ENCODE data around the gene DCTN3. TPM values are rescaled to one million over a fixed set of nuclear protein-coding genes. Genes with fewer than 3 reads are reported as not detected.

DCTN3 gene
- total and polyA plus RNA-seq, 2 experiments from 2014 or later = 12.9 to 17.9 TPM

DNA sequence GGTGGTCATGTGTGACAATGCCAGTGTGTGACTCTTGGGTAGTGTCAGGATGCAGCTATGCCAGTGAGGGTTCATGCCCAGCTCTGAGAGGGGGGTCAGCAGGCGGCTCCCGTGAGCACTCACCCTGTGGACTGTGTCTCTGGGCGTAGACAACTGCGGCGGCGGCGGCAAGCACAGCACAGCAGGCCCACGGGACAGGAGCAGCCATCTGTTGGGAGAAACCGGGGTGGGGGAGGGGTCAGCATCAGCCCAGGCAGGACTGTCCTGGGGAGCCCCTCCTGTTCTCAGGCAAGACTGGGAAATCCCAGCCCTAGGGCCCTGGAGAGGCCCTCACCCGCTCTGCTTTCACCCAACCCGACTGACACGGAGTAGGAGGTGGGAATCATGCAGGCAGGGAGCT, 51.5 kb downstream of the DCTN3 start (continued):
- TF ChIP-seq, protein P1, sequence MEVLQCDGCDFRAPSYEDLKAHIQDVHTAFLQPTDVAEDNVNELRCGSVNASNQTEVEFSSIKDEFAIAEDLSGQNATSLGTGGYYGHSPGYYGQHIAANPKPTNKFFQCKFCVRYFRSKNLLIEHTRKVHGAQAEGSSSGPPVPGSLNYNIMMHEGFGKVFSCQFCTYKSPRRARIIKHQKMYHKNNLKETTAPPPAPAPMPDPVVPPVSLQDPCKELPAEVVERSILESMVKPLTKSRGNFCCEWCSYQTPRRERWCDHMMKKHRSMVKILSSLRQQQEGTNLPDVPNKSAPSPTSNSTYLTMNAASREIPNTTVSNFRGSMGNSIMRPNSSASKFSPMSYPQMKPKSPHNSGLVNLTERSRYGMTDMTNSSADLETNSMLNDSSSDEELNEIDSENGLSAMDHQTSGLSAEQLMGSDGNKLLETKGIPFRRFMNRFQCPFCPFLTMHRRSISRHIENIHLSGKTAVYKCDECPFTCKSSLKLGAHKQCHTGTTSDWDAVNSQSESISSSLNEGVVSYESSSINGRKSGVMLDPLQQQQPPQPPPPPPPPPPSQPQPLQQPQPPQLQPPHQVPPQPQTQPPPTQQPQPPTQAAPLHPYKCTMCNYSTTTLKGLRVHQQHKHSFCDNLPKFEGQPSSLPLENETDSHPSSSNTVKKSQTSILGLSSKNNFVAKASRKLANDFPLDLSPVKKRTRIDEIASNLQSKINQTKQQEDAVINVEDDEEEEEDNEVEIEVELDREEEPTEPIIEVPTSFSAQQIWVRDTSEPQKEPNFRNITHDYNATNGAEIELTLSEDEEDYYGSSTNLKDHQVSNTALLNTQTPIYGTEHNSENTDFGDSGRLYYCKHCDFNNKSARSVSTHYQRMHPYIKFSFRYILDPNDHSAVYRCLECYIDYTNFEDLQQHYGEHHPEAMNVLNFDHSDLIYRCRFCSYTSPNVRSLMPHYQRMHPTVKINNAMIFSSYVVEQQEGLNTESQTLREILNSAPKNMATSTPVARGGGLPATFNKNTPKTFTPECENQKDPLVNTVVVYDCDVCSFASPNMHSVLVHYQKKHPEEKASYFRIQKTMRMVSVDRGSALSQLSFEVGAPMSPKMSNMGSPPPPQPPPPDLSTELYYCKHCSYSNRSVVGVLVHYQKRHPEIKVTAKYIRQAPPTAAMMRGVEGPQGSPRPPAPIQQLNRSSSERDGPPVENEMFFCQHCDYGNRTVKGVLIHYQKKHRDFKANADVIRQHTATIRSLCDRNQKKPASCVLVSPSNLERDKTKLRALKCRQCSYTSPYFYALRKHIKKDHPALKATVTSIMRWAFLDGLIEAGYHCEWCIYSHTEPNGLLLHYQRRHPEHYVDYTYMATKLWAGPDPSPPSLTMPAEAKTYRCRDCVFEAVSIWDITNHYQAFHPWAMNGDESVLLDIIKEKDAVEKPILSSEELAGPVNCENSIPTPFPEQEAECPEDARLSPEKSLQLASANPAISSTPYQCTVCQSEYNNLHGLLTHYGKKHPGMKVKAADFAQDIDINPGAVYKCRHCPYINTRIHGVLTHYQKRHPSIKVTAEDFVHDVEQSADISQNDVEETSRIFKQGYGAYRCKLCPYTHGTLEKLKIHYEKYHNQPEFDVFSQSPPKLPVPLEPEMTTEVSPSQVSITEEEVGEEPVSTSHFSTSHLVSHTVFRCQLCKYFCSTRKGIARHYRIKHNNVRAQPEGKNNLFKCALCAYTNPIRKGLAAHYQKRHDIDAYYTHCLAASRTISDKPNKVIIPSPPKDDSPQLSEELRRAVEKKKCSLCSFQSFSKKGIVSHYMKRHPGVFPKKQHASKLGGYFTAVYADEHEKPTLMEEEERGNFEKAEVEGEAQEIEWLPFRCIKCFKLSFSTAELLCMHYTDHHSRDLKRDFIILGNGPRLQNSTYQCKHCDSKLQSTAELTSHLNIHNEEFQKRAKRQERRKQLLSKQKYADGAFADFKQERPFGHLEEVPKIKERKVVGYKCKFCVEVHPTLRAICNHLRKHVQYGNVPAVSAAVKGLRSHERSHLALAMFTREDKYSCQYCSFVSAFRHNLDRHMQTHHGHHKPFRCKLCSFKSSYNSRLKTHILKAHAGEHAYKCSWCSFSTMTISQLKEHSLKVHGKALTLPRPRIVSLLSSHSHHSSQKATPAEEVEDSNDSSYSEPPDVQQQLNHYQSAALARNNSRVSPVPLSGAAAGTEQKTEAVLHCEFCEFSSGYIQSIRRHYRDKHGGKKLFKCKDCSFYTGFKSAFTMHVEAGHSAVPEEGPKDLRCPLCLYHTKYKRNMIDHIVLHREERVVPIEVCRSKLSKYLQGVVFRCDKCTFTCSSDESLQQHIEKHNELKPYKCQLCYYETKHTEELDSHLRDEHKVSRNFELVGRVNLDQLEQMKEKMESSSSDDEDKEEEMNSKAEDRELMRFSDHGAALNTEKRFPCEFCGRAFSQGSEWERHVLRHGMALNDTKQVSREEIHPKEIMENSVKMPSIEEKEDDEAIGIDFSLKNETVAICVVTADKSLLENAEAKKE (CRISPR knock-in tag; IDR thresholded peaks at IDR 0.05) = no peak
- TF ChIP-seq STAT1 (IDR thresholded peaks at IDR 0.05; ENCODE audit: unreplicated experiment) = no peak
- no peak for TF ChIP-seq EZH2phosphoT487 (IDR thresholded peaks at IDR 0.05; ENCODE audit: unreplicated experiment)

DNA sequence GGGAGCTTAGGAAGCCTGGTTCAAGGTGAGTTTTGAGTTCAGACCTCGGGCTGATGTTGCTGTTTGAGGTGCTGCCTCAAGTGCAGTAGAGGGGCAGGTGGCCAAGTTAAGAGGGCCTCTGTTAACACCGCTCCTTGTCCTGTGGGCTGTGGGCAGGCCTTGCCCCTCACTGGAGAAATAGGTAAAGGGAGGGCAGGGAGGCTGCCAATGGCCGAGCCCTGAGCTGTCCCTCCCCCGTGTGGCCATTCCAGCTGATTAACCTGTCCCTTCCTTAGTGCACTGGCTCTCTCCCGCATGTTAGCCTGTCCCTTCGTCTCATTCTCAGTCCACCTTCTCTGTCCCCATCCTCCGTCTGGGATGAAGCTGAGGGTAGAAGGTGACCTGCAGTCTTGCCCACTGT, 52.2 kb downstream of the DCTN3 start:
- Histone ChIP-seq H3K27ac (ENCODE audit: low read depth) (no peak overlapping the region), H4K20me1 (replicated peaks; ENCODE audit: insufficient read depth) (no peaks in the 10 kb centered on the region; the same call in 1 of the 2 replicates), H3K4me2 (no peak overlapping the region), H3F3A (replicated peaks; ENCODE audit: low read depth) (no peaks in the 10 kb centered on the region), H3K27me3 (ENCODE audit: insufficient read depth) (no peaks in the 10 kb centered on the region), H3K79me2 (replicated peaks; ENCODE audit: insufficient read depth) (no peaks in the 10 kb centered on the region), H2AFZ (no peak overlapping the region), H3K4me1 (ENCODE audit: insufficient read depth) (peaks cover 16% of the 10 kb centered on the region; the same call in 1 of the 2 replicates), H3K9me2 (ENCODE audit: insufficient read depth) (no peaks in the 10 kb centered on the region), H3K36me3 (ENCODE audit: insufficient read depth) (no peaks in the 10 kb centered on the region), H3K4me3 (no peak overlapping the region)
- H3K4me1 Mint-ChIP-seq = peaks cover 48% of the 10 kb centered on the region
- no peaks in the 10 kb centered on the region; the same call in 2 of the 3 replicates for H3K36me3 Mint-ChIP-seq (ENCODE audit: low read depth)
- no peak overlapping the region for H3K27ac Mint-ChIP-seq
- ATAC-seq (no peak; the same call in 2 of the 3 replicates), DNase-seq (ENCODE audit: low spot score) (no peak)
- H3K27me3 Mint-ChIP-seq (ENCODE audit: insufficient read depth, low read depth, poor library complexity) = peaks cover 26% of the 10 kb centered on the region
- no peak overlapping the region for H3K4me3 Mint-ChIP-seq
- H3K9me3 Mint-ChIP-seq = no peaks in the 10 kb centered on the region; the same call in 2 of the 3 replicates
- TF ChIP-seq, protein P2, sequence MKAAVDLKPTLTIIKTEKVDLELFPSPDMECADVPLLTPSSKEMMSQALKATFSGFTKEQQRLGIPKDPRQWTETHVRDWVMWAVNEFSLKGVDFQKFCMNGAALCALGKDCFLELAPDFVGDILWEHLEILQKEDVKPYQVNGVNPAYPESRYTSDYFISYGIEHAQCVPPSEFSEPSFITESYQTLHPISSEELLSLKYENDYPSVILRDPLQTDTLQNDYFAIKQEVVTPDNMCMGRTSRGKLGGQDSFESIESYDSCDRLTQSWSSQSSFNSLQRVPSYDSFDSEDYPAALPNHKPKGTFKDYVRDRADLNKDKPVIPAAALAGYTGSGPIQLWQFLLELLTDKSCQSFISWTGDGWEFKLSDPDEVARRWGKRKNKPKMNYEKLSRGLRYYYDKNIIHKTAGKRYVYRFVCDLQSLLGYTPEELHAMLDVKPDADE (IDR thresholded peaks at IDR 0.05) = no peak
- TF ChIP-seq STAT1 (IDR thresholded peaks at IDR 0.05; ENCODE audit: unreplicated experiment) (no peak), EZH2 (IDR thresholded peaks at IDR 0.05; ENCODE audit: low read depth, unreplicated experiment) (no peak), NANOG (IDR thresholded peaks at IDR 0.05; ENCODE audit: borderline replicate concordance) (no peak), JUNB (IDR thresholded peaks at IDR 0.05; ENCODE audit: unreplicated experiment) (no peak), POLR2AphosphoS5 (IDR thresholded peaks at IDR 0.05; ENCODE audit: low read depth) (no peak)
- TF ChIP-seq, protein P3, sequence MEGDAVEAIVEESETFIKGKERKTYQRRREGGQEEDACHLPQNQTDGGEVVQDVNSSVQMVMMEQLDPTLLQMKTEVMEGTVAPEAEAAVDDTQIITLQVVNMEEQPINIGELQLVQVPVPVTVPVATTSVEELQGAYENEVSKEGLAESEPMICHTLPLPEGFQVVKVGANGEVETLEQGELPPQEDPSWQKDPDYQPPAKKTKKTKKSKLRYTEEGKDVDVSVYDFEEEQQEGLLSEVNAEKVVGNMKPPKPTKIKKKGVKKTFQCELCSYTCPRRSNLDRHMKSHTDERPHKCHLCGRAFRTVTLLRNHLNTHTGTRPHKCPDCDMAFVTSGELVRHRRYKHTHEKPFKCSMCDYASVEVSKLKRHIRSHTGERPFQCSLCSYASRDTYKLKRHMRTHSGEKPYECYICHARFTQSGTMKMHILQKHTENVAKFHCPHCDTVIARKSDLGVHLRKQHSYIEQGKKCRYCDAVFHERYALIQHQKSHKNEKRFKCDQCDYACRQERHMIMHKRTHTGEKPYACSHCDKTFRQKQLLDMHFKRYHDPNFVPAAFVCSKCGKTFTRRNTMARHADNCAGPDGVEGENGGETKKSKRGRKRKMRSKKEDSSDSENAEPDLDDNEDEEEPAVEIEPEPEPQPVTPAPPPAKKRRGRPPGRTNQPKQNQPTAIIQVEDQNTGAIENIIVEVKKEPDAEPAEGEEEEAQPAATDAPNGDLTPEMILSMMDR (conservative IDR thresholded peaks at IDR 0.05; ENCODE audit: low read depth in 2 of 2) = no peak

Measured in GM23338 (cell line).